GM19395 (cell line): ENCODE measurements around the gene BNIP3.

Experiments used
- ATAC-seq: cut with Tn5 transposase; IDR thresholded peaks from one replicate; pipeline ENCODE4 v1.9.1; 2021; ENCODE audit warnings: mild to moderate bottlenecking, moderate library complexity; ENCODE audit not compliant: unreplicated experiment

BNIP3 gene

DNA sequence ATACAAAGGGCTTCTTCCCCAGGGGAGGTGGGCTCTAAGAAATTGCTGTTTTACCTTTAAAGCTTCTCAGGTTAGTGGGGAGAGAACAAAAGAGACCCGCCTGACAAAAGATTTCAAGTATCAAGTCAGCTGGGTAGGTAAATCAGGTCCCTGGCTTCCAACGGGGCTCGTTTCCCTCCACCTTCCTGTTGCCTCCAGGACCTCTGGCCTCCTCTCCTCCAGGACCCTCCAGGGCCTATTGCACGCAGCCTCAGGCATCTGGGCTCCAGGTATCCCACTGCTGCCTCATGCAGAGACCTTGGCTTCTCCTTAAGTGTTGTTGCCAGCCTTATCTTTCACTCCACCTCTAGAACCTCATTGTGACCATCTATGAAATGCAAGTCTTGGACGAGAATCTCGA, 2.9 kb downstream of the BNIP3 start:
- no peak for ATAC-seq

- no peak for ATAC-seq
Observed at GRCh38 chr10:131978366-131978765, 3.4 kb downstream of the BNIP3 start.

DNA sequence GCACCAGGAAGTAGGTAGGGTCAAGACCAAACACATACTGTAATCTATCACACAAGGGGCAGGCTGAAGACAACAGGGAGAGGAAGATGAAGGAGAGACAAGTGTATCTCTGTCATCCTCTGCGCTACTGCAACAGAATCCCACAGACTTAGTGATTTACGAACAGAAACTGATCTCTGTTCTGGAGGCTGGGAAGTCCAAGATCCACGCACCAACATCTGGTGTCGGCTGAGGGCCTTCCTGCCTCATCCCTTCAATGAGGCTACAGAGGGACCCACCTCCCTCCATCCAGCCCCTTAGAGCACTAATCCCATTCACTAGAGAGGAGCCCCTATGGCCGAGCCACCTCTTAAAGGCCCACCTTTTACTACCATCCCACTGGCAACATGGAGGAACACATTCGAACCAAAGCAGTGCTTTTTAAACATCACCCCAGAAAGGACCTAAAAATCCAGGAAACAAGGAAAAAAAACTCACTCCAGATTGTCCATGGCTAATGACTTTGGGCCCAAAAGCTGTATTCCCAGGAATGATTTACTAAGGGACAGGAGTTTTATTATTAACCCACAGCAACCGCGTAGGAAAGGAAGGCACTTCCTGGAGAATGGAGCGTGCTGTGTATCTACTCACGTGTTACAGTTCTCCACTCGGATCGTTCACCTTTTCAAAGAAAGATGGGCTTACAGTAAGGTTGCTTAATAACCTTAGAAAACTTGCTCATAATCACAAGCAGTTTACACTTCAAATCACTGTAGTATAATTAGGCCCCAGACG, 4.2 kb downstream of the BNIP3 start:
- ATAC-seq: no peak

- ATAC-seq: no peak
Observed at GRCh38 chr10:131975796-131976195, 5.9 kb downstream of the BNIP3 start.

GRCh38 chr10:131975003-131975402, 6.7 kb downstream of the BNIP3 start:
- no peak for ATAC-seq

DNA sequence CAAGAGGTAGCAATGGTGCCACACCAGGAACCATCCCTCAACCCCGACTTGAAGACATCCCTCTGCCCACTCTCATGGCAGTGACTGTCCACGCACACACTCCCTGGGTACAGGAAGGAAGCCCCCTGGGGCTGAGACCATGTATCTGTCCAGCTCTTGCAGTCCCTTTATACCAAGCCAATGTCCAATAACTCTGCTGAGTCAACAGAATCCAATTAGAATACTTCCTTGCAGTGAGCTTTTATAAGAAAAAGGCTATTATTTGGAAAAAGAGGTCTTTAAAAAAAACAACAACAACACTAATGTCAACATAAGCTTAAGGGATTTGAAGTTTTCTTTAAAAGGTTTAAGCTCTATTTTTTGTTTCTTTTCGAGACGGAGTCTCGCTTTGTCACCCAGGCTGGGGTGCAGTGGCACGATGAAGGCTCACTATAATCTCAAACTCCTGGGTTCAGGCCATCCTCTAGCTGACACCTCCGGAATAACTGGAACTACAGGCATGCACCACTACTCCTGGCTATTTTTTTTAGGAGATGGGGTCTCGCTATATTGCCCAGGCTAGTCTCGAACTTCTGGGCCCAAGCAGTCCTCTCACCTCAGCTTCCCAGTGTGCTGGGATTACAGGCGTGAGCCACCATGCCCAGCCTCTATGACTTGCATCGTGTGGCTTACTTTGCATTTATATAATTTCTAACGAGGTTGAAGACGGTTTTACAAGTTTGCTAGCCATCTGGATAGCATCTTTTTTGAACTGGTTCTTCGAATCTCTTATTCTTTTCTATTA, 7.5 kb downstream of the BNIP3 start:
- ATAC-seq: no peak

DNA sequence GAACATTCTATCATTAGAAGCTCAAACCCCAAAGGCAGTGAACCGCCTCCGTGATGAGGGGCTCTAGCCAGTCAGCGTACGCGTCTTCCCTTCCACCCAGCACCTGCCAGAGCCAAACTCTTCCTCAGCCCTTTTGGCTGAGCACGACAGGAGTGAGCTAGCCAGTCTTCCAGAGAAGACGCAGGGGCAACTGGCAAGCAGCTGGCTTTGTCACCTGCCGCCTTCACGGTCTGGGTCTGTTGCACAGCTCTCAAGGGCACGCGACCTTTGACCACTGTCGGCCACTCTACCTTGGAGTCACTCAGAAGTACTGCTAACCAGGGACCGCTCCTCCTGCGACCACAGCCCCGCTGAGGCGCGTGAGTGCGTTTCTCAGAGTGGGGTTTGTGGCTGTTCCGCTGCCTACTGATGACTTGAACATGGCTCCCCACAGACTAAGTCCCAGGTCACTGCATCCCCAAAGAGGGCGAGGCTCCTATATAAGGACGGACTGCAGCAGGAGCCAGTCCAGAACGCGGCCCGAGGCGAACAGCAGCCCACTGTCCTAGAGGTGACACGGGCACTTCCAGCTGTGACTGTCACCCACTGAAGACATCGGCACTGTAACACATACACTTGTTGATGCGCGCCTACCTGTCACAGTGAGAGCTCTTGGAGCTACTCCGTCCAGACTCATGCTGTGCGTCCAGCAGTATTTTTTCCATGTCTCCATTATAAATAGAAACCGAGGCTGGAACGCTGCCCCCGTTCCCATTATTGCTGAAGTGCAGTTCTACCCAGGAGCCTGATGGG, 8.4 kb downstream of the BNIP3 start:
- ATAC-seq: no peak

- no peak for ATAC-seq
Observed at GRCh38 chr10:131972474-131973071, 9.2 kb downstream of the BNIP3 start.

DNA sequence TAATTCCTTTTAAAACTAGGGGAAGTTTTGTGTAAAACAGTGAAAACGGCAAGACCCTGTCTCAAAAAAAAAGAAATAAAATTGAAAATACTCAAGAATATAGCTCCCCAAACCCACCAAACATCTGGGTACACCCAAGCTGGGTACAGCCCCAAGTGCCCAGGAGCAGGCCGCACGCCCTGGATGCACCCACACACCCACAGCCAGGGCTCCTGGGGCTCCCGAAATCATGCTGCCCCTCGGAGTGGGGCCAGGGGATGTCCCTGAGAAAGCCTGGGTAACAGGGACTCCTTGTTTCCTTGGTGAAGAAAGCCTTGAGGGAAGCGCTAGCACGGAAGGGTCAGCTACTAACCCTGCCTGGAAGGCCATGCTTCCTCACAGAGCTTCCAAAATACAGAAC, 10.1 kb downstream of the BNIP3 start:
- no peak for ATAC-seq

GRCh38 chr10:131970946-131971345, 10.8 kb downstream of the BNIP3 start:
- ATAC-seq: no peak

DNA sequence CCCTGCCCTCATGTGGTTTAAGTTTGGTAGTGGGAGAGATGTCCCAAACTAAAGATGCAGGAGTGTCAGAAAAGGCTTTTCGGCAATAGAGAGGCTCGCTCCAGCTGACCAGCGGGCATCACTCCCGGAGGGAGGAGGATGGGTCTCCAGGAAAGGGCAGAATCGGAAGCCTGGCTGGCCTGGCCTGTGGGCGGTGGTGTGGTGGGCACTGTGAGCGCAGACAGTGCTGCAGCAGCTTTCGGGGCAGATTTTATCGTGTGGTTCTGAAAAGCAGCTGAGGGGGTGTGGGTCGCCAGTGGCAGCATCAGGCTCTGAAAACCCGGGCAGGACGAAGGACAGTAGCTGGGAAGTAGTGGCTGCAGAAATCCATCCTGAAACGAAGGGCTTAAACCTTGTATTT, 12.8 kb downstream of the BNIP3 start:
- no peak for ATAC-seq

DNA sequence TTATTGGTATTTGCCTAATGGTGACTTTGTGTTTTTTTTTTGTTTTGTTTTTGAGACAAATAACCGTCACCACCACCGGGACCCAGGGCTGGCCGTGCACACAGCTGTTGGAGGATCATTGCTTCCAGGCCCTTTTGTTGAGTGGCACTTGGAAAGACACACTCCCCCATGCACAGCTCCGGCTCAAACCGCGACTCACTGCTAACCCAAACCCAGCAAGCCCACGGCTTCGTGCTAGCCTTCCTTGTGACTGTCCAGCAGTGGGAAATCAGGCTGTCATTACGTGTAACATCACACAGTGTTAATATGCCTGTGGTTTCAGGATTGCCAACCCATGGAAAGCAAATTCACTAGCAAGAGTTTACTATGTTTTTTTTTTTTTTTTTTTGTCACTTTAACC, 17.4 kb downstream of the BNIP3 start:
- ATAC-seq: no peak

DNA sequence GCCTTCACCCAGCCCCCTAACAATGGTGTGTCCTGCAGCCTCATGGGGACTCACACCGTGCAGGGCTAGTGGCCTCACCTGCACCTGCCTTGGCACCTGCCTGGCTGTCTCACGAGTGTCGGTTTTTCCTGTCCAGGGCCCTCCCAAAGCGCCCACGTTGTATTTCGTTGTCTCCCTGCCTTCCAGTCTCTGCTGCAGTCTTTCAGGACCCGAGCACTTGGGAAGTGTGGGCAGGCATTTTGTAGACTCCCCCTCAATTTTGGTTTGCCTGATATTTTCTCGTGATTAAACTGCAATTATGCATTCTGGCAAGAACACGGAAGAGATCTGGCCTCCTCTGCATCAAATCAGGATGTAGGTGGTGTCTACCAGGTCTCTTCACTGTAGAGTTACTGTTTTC, 17.9 kb downstream of the BNIP3 start:
- no peak for ATAC-seq

GRCh38 chr10:131963350-131963749, 18.4 kb downstream of the BNIP3 start:
- no peak for ATAC-seq

- no peak for ATAC-seq
Observed at GRCh38 chr10:131961777-131962662, 19.7 kb downstream of the BNIP3 start.

DNA sequence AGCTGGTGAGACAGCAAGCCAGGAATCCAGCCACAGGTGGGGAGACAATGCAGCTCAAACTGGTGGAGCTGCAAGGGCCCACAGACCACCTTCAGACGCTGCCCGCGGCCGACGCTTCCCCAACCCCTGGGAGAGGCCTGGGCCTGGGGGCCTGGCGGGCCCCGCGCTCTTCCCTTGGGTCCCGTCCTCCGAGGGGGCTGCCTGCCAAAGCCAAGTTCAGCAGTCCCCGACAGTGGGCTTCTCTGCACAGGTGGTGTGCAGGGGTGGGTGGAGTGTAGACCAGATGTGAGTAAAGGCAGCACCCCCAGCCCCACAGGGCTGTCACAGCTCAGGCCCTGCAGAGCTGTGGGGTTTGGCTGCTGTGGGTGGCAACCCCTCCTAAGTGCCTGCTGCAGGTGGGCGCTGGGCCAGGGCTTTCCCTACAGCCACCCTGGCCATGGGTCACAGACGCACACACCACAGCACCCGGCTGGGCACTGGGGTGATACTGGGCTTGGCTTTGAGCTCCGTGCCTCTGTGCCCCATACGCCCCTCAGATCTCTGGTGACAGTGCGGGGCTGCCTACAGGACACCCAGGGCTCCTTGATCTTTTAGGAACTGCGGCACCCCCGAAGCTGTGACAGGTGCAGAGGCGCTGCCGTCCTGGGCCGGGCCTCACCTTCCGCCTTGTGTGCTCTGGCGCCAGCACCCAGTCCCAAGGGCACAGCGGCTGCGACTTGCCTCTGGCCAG, 20.5 kb downstream of the BNIP3 start:
- ATAC-seq: no peak

DNA sequence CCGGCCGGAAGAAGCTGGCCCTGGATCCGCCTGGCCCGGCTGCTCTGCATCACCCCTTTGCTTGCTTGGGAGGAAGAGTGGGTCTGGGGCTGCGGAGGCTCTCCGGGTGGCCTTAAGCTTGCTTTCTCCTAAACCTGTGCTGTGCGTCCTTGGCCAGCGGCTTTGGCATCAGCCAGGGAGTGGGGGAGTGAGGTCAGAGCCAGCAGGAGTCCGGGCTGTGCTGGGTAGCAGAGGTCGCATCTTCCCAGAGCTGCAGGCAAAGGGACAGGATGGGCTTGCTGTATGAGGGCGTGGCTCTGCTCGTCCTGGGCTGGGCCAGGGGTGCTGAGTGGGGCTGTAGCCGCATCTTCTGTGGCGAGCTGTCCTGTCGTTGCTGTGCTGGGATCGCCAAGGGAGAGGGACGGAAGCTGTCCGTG, 21.1 kb downstream of the BNIP3 start:
- no peak for ATAC-seq

GRCh38 chr10:131959841-131960240, 21.9 kb downstream of the BNIP3 start:
- ATAC-seq: no peak

GRCh38 chr10:131955591-131956340, 26.0 kb downstream of the BNIP3 start:
- no peak for ATAC-seq
